ENCODE data around the gene ITM2C.

Gene ITM2C

GRCh38 chr2:230874876-230875275, 10.1 kb downstream of the ITM2C start:
- Histone ChIP-seq H3K27me3 (ENCODE audit: insufficient read depth, low read length, poor library complexity, severe bottlenecking) (no peaks in the 10 kb centered on the region), H3K9me3 (ENCODE audit: insufficient read depth, low read depth, low read length) (no peaks in the 10 kb centered on the region), H3K9me2 (replicated peaks; ENCODE audit: low read depth, low read length) (no peaks in the 10 kb centered on the region), H3K9ac (ENCODE audit: low read depth, low read length, poor library complexity, severe bottlenecking) (no peak overlapping the region), H3K79me2 (ENCODE audit: insufficient read depth, low read length) (peaks cover 43% of the 10 kb centered on the region), H4K20me1 (ENCODE audit: insufficient read depth, low read length, poor library complexity, severe bottlenecking) (peaks cover 28% of the 10 kb centered on the region), H3K4me2 (ENCODE audit: low read depth, low read length, poor library complexity, severe bottlenecking) (no peak overlapping the region), H3K36me3 (ENCODE audit: insufficient read depth, low read length) (peaks cover 62% of the 10 kb centered on the region; the same call in 1 of the 2 replicates), H3F3A (ENCODE audit: low read depth) (0 out of 2 replicates have a peak, but pooled peaks cover 2% of the 10 kb centered on the region), H3K4me1 (ENCODE audit: insufficient read depth, low read length, poor library complexity, severe bottlenecking) (peaks cover 17% of the 10 kb centered on the region), H3K4me3 (ENCODE audit: low read length, poor library complexity, severe bottlenecking) (no peak overlapping the region), H2AFZ (ENCODE audit: low read length) (no peak overlapping the region)
- TF ChIP-seq EZH2phosphoT487 (IDR thresholded peaks at IDR 0.05; ENCODE audit: borderline replicate concordance) (no peak), CTCF (conservative IDR thresholded peaks at IDR 0.05; ENCODE audit: low read length) (no peak)

DNA sequence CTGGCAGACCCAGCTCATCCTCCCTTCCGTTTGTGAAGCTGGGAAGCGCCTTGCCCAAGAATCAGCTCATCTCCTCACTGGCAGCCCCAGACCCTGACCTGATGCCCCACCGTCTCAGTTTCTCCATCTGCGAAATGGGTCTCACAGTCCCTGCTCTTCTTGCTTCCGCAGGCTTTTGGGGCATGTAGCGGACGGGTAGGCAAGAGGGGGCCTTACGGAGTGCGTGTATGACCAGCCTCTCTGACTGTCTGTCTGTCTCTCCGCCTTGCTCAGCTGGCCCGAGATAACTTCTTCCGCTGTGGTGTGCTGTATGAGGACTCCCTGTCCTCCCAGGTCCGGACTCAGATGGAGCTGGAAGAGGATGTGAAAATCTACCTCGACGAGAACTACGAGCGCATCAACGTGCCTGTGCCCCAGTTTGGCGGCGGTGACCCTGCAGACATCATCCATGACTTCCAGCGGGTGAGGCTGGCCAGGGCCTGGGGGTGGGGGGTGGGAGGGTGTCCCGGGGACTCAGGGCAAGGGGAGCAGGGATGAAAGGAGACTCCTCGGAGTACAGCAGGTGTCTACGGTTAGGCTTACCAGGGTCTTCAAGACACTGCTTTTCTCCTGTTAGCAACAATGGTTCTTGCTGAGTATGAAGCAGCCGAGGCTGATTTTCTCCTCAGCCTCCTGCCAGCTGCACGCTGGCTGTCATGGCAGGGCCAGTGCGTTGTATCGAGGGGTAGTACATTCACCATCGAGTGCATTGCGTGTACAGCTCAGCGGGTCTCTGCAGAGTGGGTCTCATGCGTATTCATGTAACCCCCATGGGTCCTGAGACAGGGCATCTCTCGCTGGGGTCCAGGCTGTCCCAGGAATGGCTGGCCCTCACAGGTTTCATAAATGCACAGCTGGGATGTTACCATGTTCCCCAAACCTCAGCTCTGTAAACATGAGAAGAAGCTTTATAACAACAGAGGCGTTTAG, 10.9 kb downstream of the ITM2C start:
- no peaks in the 10 kb centered on the region for H3K27me3 ChIP-seq (ENCODE audit: insufficient read depth, low read length, poor library complexity, severe bottlenecking)
- H4K20me1 ChIP-seq (ENCODE audit: insufficient read depth, low read length, poor library complexity, severe bottlenecking): peaks cover 20% of the 10 kb centered on the region
- H2AFZ ChIP-seq (ENCODE audit: low read length): no peak overlapping the region
- H3K4me1 ChIP-seq (ENCODE audit: insufficient read depth, low read length, poor library complexity, severe bottlenecking): peaks cover 9% of the 10 kb centered on the region
- H3K36me3 ChIP-seq (ENCODE audit: insufficient read depth, low read length): peaks cover 62% of the 10 kb centered on the region; the same call in 1 of the 2 replicates
- H3F3A ChIP-seq (ENCODE audit: low read depth): 0 out of 2 replicates have a peak, but pooled peaks cover 3% of the 10 kb centered on the region
- H3K4me2 ChIP-seq (ENCODE audit: low read depth, low read length, poor library complexity, severe bottlenecking): no peak overlapping the region
- peaks cover 36% of the 10 kb centered on the region for H3K79me2 ChIP-seq (ENCODE audit: insufficient read depth, low read length)
- H3K9me3 ChIP-seq (ENCODE audit: insufficient read depth, low read depth, low read length): no peaks in the 10 kb centered on the region
- no peak overlapping the region for H3K4me3 ChIP-seq (ENCODE audit: low read length, poor library complexity, severe bottlenecking)
- TF ChIP-seq CTCF (conservative IDR thresholded peaks at IDR 0.05; ENCODE audit: low read length) (no peak), EZH2phosphoT487 (IDR thresholded peaks at IDR 0.05; ENCODE audit: borderline replicate concordance) (no peak)
- H3K9ac ChIP-seq (ENCODE audit: low read depth, low read length, poor library complexity, severe bottlenecking): no peak overlapping the region
- H3K9me2 ChIP-seq (replicated peaks; ENCODE audit: low read depth, low read length): no peaks in the 10 kb centered on the region

GRCh38 chr2:230877116-230877758, 12.5 kb downstream of the ITM2C start:
- Histone ChIP-seq H3K4me1 (ENCODE audit: insufficient read depth, low read length, poor library complexity, severe bottlenecking) (peaks cover 3% of the 10 kb centered on the region), H3K4me2 (ENCODE audit: low read depth, low read length, poor library complexity, severe bottlenecking) (no peak overlapping the region)

More at GRCh38 chr2:230877116-230877758, 12.5 kb downstream of the ITM2C start:
- Histone ChIP-seq H3K27me3 (ENCODE audit: insufficient read depth, low read length, poor library complexity, severe bottlenecking) (no peaks in the 10 kb centered on the region), H3K4me3 (ENCODE audit: low read length, poor library complexity, severe bottlenecking) (no peak overlapping the region), H3K9me2 (replicated peaks; ENCODE audit: low read depth, low read length) (no peaks in the 10 kb centered on the region), H2AFZ (ENCODE audit: low read length) (no peak overlapping the region), H3K36me3 (ENCODE audit: insufficient read depth, low read length) (peaks cover 62% of the 10 kb centered on the region; the same call in 1 of the 2 replicates), H4K20me1 (ENCODE audit: insufficient read depth, low read length, poor library complexity, severe bottlenecking) (peaks cover 11% of the 10 kb centered on the region), H3K79me2 (ENCODE audit: insufficient read depth, low read length) (peaks cover 20% of the 10 kb centered on the region), H3F3A (ENCODE audit: low read depth) (0 out of 2 replicates have a peak, but pooled peaks cover 3% of the 10 kb centered on the region), H3K9me3 (ENCODE audit: insufficient read depth, low read depth, low read length) (no peaks in the 10 kb centered on the region), H3K9ac (ENCODE audit: low read depth, low read length, poor library complexity, severe bottlenecking) (no peak overlapping the region)
- no peak for TF ChIP-seq CTCF (conservative IDR thresholded peaks at IDR 0.05; ENCODE audit: low read length)
- no peak for TF ChIP-seq EZH2phosphoT487 (IDR thresholded peaks at IDR 0.05; ENCODE audit: borderline replicate concordance)
